Skeletal muscle tissue (tissue), 4 donors: ENCODE data around the gene NOS3. TPM values are rescaled to one million over a fixed set of nuclear protein-coding genes. Genes with fewer than 3 reads are reported as not detected.

Experiments used
- H3K27ac ChIP-seq: one replicate; pipeline ENCODE4 v1.7.0; 2013; ENCODE audit warnings: mild to moderate bottlenecking, low read depth, low read length, inconsistent platforms
- H3K27me3 ChIP-seq, 3 donors: one replicate each; pipeline ENCODE4 v1.7.0; 2013; ENCODE audit warnings: low read length in 3 of 3; ENCODE audit not compliant: control insufficient read depth in 3 of 3, insufficient read depth in 3 of 3
- H3K36me3 ChIP-seq, 3 donors: one replicate each; pipeline ENCODE4 v1.7.0; 2013; ENCODE audit warnings: low read length in 3 of 3; ENCODE audit not compliant: control insufficient read depth in 3 of 3, insufficient read depth in 3 of 3
- H3K4me1 ChIP-seq, 3 donors: one replicate each; pipeline ENCODE4 v1.7.0; 2013; ENCODE audit warnings: low read length in 3 of 3, mild to moderate bottlenecking in 3 of 3; ENCODE audit not compliant: control insufficient read depth in 3 of 3, insufficient read depth in 3 of 3
- H3K4me3 ChIP-seq, 3 donors: one replicate each; pipeline ENCODE4 v1.7.0; 2013; ENCODE audit warnings: low read length in 3 of 3
- H3K9ac ChIP-seq, 3 donors: one replicate each; pipeline ENCODE4 v1.7.0; 2013; ENCODE audit warnings: low read length in 3 of 3, mild to moderate bottlenecking in 3 of 3, moderate library complexity in 2 of 3, low read depth in 1 of 3
- H3K9me3 ChIP-seq, 3 donors: one replicate each; pipeline ENCODE4 v1.7.0; 2013; ENCODE audit warnings: low read length in 3 of 3; ENCODE audit not compliant: control insufficient read depth in 3 of 3
- total RNA-seq: library from RNA; depleted of rRNA; stranded (reverse); fragments of >200 nt; gene quantifications from one replicate; pipeline ENCODE4 v1.2.3, GENCODE V29; 2014
- donor health status: Osteomylitis.

The NOS3 gene
- total RNA-seq: 4.7 TPM

GRCh38 chr7:150990416-150991186, at the start of gene NOS3:
NOS3 (plus strand) TSS chr7:150991017; CDS start chr7:150993804, 2,787 bp downstream.
- Histone ChIP-seq H3K36me3 (no peaks in the 10 kb centered on the region), H3K4me3 (no peak within 1 kb of the TSS), H3K27me3 (peaks cover 15 to 27% (median 23%) of the 10 kb centered on the region in 3 donors), H3K27ac (no peak within 1 kb of the TSS), H3K9ac (no peak within 1 kb of the TSS), H3K4me1 (peaks cover 9 to 16% (median 10%) of the 10 kb centered on the region in 3 donors), H3K9me3 (no peaks in the 10 kb centered on the region)

GRCh38 chr7:150941351-150942000, 49.3 kb upstream of the NOS3 start:
- Histone ChIP-seq H3K36me3 (no peaks in the 10 kb centered on the region), H3K27me3 (peaks cover 0 to 53% (median 51%) of the 10 kb centered on the region in 3 donors), H3K9ac (no peak overlapping the region), H3K9me3 (no peaks in the 10 kb centered on the region), H3K27ac (no peak overlapping the region), H3K4me3 (no peak overlapping the region), H3K4me1 (peaks cover 0 to 6% (median 0%) of the 10 kb centered on the region in 3 donors)

- Histone ChIP-seq H3K9ac (no peak overlapping the region), H3K4me3 (no peak overlapping the region), H3K27me3 (peaks cover 0 to 57% (median 54%) of the 10 kb centered on the region in 3 donors), H3K27ac (no peak overlapping the region), H3K9me3 (no peaks in the 10 kb centered on the region), H3K36me3 (no peaks in the 10 kb centered on the region), H3K4me1 (peaks cover 0 to 6% (median 0%) of the 10 kb centered on the region in 3 donors)
These were observed 48.7 kb upstream of the NOS3 start for GRCh38 chr7:150942001-150942590.

GRCh38 chr7:150942591-150943452, 48.0 kb upstream of the NOS3 start:
- H3K27ac ChIP-seq: no peak overlapping the region
- H3K36me3 ChIP-seq: no peaks in the 10 kb centered on the region
- H3K4me1 ChIP-seq: peaks cover 0 to 5% (median 0%) of the 10 kb centered on the region in 3 donors
- no peaks in the 10 kb centered on the region for H3K9me3 ChIP-seq
- peaks cover 0 to 54% (median 51%) of the 10 kb centered on the region in 3 donors for H3K27me3 ChIP-seq
- H3K4me3 ChIP-seq: no peak overlapping the region
- H3K9ac ChIP-seq: no peak overlapping the region

- H3K9ac ChIP-seq: no peak overlapping the region
- H3K27me3 ChIP-seq: peaks cover 0 to 51% (median 48%) of the 10 kb centered on the region in 3 donors
- H3K36me3 ChIP-seq: no peaks in the 10 kb centered on the region
- no peaks in the 10 kb centered on the region for H3K9me3 ChIP-seq
- no peaks in the 10 kb centered on the region for H3K4me1 ChIP-seq
- no peak overlapping the region for H3K27ac ChIP-seq
- H3K4me3 ChIP-seq: no peak overlapping the region
These were observed 47.4 kb upstream of the NOS3 start for GRCh38 chr7:150943453-150943814.

GRCh38 chr7:150944066-150945042, 46.5 kb upstream of the NOS3 start:
- no peak overlapping the region for H3K27ac ChIP-seq
- no peaks in the 10 kb centered on the region for H3K4me1 ChIP-seq
- H3K4me3 ChIP-seq: no peak overlapping the region
- H3K27me3 ChIP-seq: peaks cover 0 to 47% (median 42%) of the 10 kb centered on the region in 3 donors
- no peaks in the 10 kb centered on the region for H3K36me3 ChIP-seq
- no peak overlapping the region for H3K9ac ChIP-seq
- H3K9me3 ChIP-seq: no peaks in the 10 kb centered on the region

- Histone ChIP-seq H3K9me3 (no peaks in the 10 kb centered on the region), H3K4me3 (no peak overlapping the region), H3K27ac (no peak overlapping the region), H3K9ac (no peak overlapping the region), H3K27me3 (peaks cover 0 to 47% (median 34%) of the 10 kb centered on the region in 3 donors), H3K4me1 (no peaks in the 10 kb centered on the region), H3K36me3 (no peaks in the 10 kb centered on the region)
These were observed 45.5 kb upstream of the NOS3 start for GRCh38 chr7:150945171-150945852.

- Histone ChIP-seq H3K4me3 (no peak overlapping the region), H3K9ac (no peak overlapping the region), H3K27me3 (peaks cover 0 to 45% (median 28%) of the 10 kb centered on the region in 3 donors), H3K27ac (no peak overlapping the region), H3K36me3 (no peaks in the 10 kb centered on the region), H3K4me1 (no peaks in the 10 kb centered on the region), H3K9me3 (no peaks in the 10 kb centered on the region)
These were observed 44.9 kb upstream of the NOS3 start for GRCh38 chr7:150945853-150946420.
